ENCODE results near the gene TFAP2E.

The TFAP2E gene

GRCh38 chr1:35641233-35641866 lies 68.2 kb downstream of the TFAP2E start, which contains the start of gene PSMB2:
TSS of gene PSMB2 (minus strand) at chr1:35641526. CDS start at chr1:35641432, 94 bp downstream.
- peak within 1 kb of the TSS; percentile 98 for H3K27ac ChIP-seq
- TF ChIP-seq ZFX (IDR thresholded peaks at IDR 0.05; ENCODE audit: borderline replicate concordance) = no peak

GRCh38 chr1:35642471-35642955 lies 69.4 kb downstream of the TFAP2E start:
- peak overlapping the region; percentile 98 for H3K27ac ChIP-seq
- TF ChIP-seq CTCF (IDR thresholded peaks at IDR 0.05) (peak; percentile 30), ZFX (IDR thresholded peaks at IDR 0.05; ENCODE audit: borderline replicate concordance) (no peak)

- peak overlapping the region; percentile 98; the same call in 1 of the 2 replicates for H3K27ac ChIP-seq
- TF ChIP-seq CTCF (IDR thresholded peaks at IDR 0.05) = no peak
- no peak for TF ChIP-seq ZFX (IDR thresholded peaks at IDR 0.05; ENCODE audit: borderline replicate concordance)
Observed at GRCh38 chr1:35644204-35644603, 71.1 kb downstream of the TFAP2E start.

Measured in 22Rv1 (cell line).